ENCODE results near the gene CATSPER1.
"Not testable (repeated sequence)": the region's sequence is repeated elsewhere in the genome, so short reads cannot be mapped to it uniquely, and the experiment has no call there.

The CATSPER1 gene

GRCh38 chr11:66020618-66021357 is 5.5 kb downstream of the CATSPER1 start:
- peak in 1 of 2 donors; percentile 16 for DNase-seq (ENCODE audit: low read depth in 2 of 2)

- DNase-seq (ENCODE audit: low read depth in 2 of 2) = no peak
Observed at GRCh38 chr11:66020212-66020611, 6.1 kb downstream of the CATSPER1 start.

- no peak for DNase-seq (ENCODE audit: low read depth in 2 of 2)
Observed at GRCh38 chr11:66017321-66017720, 9.0 kb downstream of the CATSPER1 start.

- DNase-seq (ENCODE audit: low read depth in 2 of 2) = no peak
Observed at GRCh38 chr11:66016793-66017177, 9.5 kb downstream of the CATSPER1 start.

GRCh38 chr11:66015936-66016792 is 10.1 kb downstream of the CATSPER1 start:
- no peak for DNase-seq (ENCODE audit: low read depth in 2 of 2)

- DNase-seq (ENCODE audit: low read depth in 2 of 2) = no peak
Observed at GRCh38 chr11:66015454-66015881, 10.8 kb downstream of the CATSPER1 start.

- no peak for DNase-seq (ENCODE audit: low read depth in 2 of 2)
Observed at GRCh38 chr11:66014804-66015453, 11.3 kb downstream of the CATSPER1 start.

GRCh38 chr11:66013762-66014100 is 12.5 kb downstream of the CATSPER1 start:
- DNase-seq (ENCODE audit: low read depth in 2 of 2) = no peak

- DNase-seq (ENCODE audit: low read depth in 2 of 2) = no peak
Observed at GRCh38 chr11:66012946-66013761, 13.1 kb downstream of the CATSPER1 start.

GRCh38 chr11:66012371-66012945 is 13.8 kb downstream of the CATSPER1 start:
- no peak for DNase-seq (ENCODE audit: low read depth in 2 of 2)

- DNase-seq (ENCODE audit: low read depth in 2 of 2) = no peak
Observed at GRCh38 chr11:66011785-66012303, 14.4 kb downstream of the CATSPER1 start, which contains the start of gene CST6. Gene CST6, plus strand, starts transcription at chr11:66012008. Its CDS starts 37 bp downstream, at chr11:66012045.

GRCh38 chr11:66011239-66011784 is 15.0 kb downstream of the CATSPER1 start:
- DNase-seq (ENCODE audit: low read depth in 2 of 2) = no peak

GRCh38 chr11:66010036-66010435 is 16.2 kb downstream of the CATSPER1 start:
- not testable (repeated sequence) for DNase-seq (ENCODE audit: low read depth in 2 of 2)

GRCh38 chr11:66008468-66009101 is 17.7 kb downstream of the CATSPER1 start:
- DNase-seq (ENCODE audit: low read depth in 2 of 2) = no peak

GRCh38 chr11:66008095-66008467 is 18.2 kb downstream of the CATSPER1 start:
- no peak for DNase-seq (ENCODE audit: low read depth in 2 of 2)

GRCh38 chr11:66007201-66007634 is 19.1 kb downstream of the CATSPER1 start:
- no peak for DNase-seq (ENCODE audit: low read depth in 2 of 2)

GRCh38 chr11:66006891-66007176 is 19.4 kb downstream of the CATSPER1 start:
- no peak for DNase-seq (ENCODE audit: low read depth in 2 of 2)

- DNase-seq (ENCODE audit: low read depth in 2 of 2) = no peak
Observed at GRCh38 chr11:66006134-66006890, 20.0 kb downstream of the CATSPER1 start.

- DNase-seq (ENCODE audit: low read depth in 2 of 2) = no peak
Observed at GRCh38 chr11:66004186-66004585, 22.1 kb downstream of the CATSPER1 start.

- DNase-seq (ENCODE audit: low read depth in 2 of 2) = no peak
Observed at GRCh38 chr11:66003291-66003690, 23.0 kb downstream of the CATSPER1 start.
